Activated T-cell treated with anti-CD3 and anti-CD28 coated beads, Interleukin-2, amount 50 U/mL, for 4 hours (primary cell): ENCODE measurements around the gene KNL1. TPM values are rescaled to one million over a fixed set of nuclear protein-coding genes. Genes with fewer than 3 reads are reported as not detected.

Experiments
- ATAC-seq, 2 donors: fragments of 200-7000 bp; cut with Tn5 transposase; one replicate each; pipeline ENCODE4 v1.10.0; 2021
- DNase-seq: peaks from one replicate; pipeline ENCODE4 v3.0.0-alpha.2; 2020
- H3K27me3 Mint-ChIP-seq: one replicate; pipeline ENCODE4 v1.8.0; 2021; ENCODE audit warnings: low read depth, mixed read lengths
- H3K36me3 Mint-ChIP-seq: one replicate; pipeline ENCODE4 v1.8.0; 2022; ENCODE audit warnings: mixed read lengths; ENCODE audit not compliant: insufficient read depth
- H3K4me1 Mint-ChIP-seq: one replicate; pipeline ENCODE4 v1.8.0; 2021; ENCODE audit warnings: low read depth, mixed read lengths
- H3K4me3 Mint-ChIP-seq: one replicate; pipeline ENCODE4 v1.8.0; 2021; ENCODE audit warnings: mild to moderate bottlenecking, moderate library complexity, mixed read lengths
- H3K9me3 Mint-ChIP-seq: one replicate; pipeline ENCODE4 v1.8.0; 2021; ENCODE audit warnings: mixed read lengths
- total RNA-seq, 3 donors: library from RNA; stranded (reverse); gene quantifications; one replicate each; pipeline ENCODE4 v1.2.1, GENCODE V29; 2021

KNL1 gene
- total RNA-seq, 3 donors from 2014 or later, result 2.9 to 4.1 (median 3.6) TPM

DNA sequence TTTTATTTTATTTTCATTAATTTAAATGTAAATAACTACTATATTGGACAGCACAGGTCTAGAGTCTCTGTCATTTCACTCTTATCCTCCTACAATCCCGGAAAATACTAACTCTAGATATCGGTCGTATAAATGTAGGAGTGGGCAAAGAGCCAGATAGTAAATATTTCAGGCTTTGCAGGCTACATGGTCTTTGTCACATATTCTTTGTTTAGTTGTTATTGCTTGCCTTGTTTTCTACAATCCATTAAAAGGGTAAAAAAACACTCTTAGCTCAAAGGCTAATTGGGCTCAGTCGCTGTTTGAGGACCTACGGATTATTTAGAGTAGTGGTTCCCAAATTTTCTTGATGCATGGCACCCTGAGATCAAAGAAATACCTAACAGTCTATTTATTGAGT, 1.7 kb downstream of the KNL1 start:
- ATAC-seq (no peak), DNase-seq (no peak)
- Mint-ChIP-seq H3K4me1 (peaks cover 20% of the 10 kb centered on the region), H3K27me3 (peaks cover 4% of the 10 kb centered on the region), H3K9me3 (no peaks in the 10 kb centered on the region), H3K4me3 (no peak overlapping the region), H3K36me3 (no peaks in the 10 kb centered on the region)

DNA sequence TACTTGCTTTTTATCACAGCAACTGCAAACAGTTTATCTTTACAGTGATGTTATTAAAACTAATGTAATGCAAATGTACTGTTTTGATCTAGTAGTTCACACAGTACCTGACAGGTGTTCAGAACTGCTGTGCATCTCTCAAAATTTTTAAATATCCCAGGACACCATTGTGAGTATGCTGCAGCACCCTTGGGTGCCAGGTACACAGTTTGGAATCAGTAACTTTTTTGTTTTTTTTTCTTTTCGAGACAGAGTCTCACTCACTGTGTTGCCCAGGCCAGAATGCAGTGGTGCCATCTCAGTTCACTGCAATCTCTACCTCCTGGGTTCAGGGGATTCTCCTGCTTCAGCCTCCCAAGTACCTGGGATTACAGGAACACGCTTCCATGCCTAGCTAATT, 3.0 kb downstream of the KNL1 start:
- Mint-ChIP-seq H3K36me3 (no peaks in the 10 kb centered on the region), H3K9me3 (no peaks in the 10 kb centered on the region), H3K4me3 (no peak overlapping the region), H3K4me1 (peaks cover 19% of the 10 kb centered on the region), H3K27me3 (peaks cover 4% of the 10 kb centered on the region)
- no peak for ATAC-seq
- DNase-seq, result no peak

DNA sequence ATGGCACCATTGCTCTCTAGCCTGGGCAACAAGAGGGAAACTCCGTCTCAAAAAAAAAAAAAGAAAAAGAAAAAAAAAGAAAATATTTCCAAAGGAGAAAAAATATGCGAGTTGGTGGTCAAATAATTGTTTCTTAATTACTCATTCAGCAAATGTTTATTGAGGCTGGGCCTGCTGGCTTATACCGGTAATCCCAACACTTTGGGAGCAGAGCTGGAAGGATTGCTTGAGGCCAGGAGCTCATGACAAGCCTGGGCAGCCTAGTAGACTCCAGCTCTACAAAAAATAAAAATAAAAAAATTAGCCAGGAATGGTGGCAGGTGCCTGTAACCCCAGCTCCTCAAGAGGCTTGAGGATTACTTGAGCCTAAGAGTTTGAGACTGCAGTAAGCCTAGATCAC, 4.1 kb downstream of the KNL1 start:
- Mint-ChIP-seq H3K27me3 (peaks cover 4% of the 10 kb centered on the region), H3K9me3 (no peaks in the 10 kb centered on the region), H3K4me3 (no peak overlapping the region), H3K36me3 (no peaks in the 10 kb centered on the region), H3K4me1 (peaks cover 14% of the 10 kb centered on the region)
- DNase-seq, result no peak
- ATAC-seq, result no peak

DNA sequence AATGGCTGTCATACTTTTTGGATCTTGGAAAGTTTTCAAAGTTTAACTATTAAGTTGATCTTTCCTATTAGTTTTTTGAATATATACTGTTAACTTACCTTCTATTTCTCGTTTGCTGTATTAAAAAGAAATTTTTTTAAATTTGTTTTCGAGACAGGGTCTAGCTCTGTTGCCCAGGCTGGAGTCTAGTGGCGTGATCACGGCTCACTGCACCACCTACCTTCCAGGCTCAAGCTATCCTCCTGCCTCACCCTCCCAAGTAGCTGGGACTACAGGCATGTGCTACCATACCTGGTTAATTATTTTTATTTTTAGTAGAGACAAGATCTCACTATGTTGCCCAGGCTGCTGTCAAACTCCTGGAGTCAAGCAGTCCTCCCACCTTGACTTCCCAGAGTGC, 4.6 kb downstream of the KNL1 start:
- ATAC-seq (no peak), DNase-seq (no peak)
- Mint-ChIP-seq H3K36me3 (no peaks in the 10 kb centered on the region), H3K4me1 (peaks cover 8% of the 10 kb centered on the region), H3K4me3 (no peak overlapping the region), H3K9me3 (no peaks in the 10 kb centered on the region), H3K27me3 (peaks cover 4% of the 10 kb centered on the region)

DNA sequence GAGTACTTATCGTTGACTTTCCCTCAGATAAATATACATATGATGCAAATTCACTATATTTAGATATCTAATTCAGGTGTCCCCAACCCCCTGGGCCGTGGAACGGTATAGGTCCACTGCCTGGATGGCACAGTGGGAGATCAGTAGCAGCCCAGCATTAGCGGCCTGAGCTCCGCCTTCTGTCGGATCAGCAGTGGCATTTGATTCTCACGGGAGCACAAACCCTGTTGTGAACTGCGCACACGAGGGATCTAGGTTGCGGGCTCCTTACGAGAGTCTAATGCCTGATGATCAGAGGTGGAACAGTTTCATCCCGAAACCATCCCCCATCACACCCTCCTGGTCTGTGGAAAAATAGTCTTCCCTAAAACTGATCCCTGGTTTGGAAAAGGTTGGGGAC, 6.9 kb downstream of the KNL1 start:
- no peak overlapping the region for H3K4me3 Mint-ChIP-seq
- no peak for ATAC-seq
- H3K9me3 Mint-ChIP-seq, result no peaks in the 10 kb centered on the region
- H3K4me1 Mint-ChIP-seq, result no peaks in the 10 kb centered on the region
- H3K27me3 Mint-ChIP-seq, result no peaks in the 10 kb centered on the region
- no peak for DNase-seq
- H3K36me3 Mint-ChIP-seq, result no peaks in the 10 kb centered on the region

DNA sequence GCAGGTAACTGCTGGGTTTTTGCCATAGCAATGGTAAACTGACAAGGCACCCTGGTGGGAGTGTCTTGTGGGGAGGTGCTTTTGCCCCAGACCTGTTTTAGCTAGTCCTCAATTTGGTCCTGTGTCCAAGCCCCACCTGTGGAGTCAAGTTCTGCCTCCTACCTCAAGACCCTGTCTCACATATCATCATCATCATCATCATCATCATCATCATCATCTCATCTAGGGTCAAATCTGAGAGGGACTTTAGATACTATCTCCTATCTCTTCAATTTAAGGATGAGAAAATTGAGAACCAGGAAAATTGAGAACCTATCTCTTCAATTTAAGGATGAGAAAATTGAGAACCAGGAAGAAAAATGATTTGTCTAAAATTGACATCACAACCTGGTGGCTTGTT, 9.9 kb downstream of the KNL1 start:
- Mint-ChIP-seq H3K4me3 (no peak overlapping the region), H3K27me3 (no peaks in the 10 kb centered on the region), H3K9me3 (no peaks in the 10 kb centered on the region), H3K4me1 (no peaks in the 10 kb centered on the region), H3K36me3 (no peaks in the 10 kb centered on the region)
- no peak for DNase-seq
- ATAC-seq, result no peak

DNA sequence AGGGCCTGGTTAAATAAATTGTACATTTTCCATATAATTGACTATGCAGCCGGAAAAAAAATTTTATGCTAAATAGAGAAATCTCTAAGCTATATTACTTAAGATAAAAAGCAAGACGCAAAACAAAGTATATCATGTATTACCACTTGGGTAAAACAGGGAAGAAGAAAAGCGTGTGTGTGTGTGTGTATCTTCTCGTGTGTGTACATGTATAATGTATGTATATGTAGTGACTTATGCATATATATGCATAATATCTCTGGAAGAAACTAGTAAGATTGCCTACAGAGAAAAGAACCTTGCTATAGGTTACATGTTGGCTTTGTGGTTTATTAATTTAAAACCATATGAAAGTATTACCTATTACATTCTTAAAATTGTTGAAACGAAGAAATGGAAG, 19.0 kb downstream of the KNL1 start:
- no peak for ATAC-seq
- Mint-ChIP-seq H3K4me3 (no peak overlapping the region), H3K27me3 (no peaks in the 10 kb centered on the region), H3K9me3 (no peaks in the 10 kb centered on the region), H3K4me1 (no peaks in the 10 kb centered on the region), H3K36me3 (no peaks in the 10 kb centered on the region)
- DNase-seq, result no peak

DNA sequence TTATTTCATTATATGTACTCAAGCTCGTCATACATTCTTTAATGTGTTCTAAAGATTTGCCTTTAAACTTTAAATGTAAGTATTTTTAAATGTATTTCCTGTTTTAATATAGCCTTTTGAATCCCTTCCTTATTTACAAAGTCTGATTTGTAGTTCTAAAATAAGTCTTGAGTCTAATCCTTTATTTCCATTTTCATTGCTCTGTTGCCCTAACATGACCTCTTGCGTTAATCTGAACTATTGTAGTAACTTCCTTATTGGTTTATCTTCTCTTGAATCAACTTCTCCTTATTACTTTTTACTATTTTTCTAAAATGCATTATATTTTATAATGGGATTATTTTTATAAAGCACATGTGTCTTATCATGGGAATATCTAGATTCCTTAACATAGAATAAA, 24.0 kb downstream of the KNL1 start:
- H3K36me3 Mint-ChIP-seq, result no peaks in the 10 kb centered on the region
- no peak for DNase-seq
- H3K4me1 Mint-ChIP-seq, result no peaks in the 10 kb centered on the region
- ATAC-seq, result no peak
- no peak overlapping the region for H3K4me3 Mint-ChIP-seq
- no peaks in the 10 kb centered on the region for H3K9me3 Mint-ChIP-seq
- no peaks in the 10 kb centered on the region for H3K27me3 Mint-ChIP-seq

DNA sequence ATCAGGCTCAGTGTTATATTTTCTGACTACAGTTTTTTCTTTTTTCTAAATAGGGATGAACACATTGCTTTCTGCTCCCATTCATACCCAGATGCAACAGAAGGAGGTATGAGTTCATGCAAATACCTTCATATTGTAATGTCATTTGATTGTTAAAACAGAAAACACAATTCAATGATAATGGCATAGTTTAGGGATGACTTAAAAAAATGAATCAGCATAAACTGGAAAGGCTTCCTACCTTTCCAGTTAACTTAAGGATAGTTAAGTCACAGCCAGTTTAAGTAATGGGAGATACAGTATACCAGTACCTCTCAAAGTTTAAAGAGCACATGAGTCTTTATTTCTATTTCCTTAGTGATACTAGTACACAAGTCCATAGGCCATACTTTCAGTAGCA, 24.9 kb downstream of the KNL1 start:
- Mint-ChIP-seq H3K4me1 (no peaks in the 10 kb centered on the region), H3K4me3 (no peak overlapping the region), H3K9me3 (no peaks in the 10 kb centered on the region), H3K36me3 (no peaks in the 10 kb centered on the region), H3K27me3 (no peaks in the 10 kb centered on the region)
- DNase-seq (no peak), ATAC-seq (no peak)

DNA sequence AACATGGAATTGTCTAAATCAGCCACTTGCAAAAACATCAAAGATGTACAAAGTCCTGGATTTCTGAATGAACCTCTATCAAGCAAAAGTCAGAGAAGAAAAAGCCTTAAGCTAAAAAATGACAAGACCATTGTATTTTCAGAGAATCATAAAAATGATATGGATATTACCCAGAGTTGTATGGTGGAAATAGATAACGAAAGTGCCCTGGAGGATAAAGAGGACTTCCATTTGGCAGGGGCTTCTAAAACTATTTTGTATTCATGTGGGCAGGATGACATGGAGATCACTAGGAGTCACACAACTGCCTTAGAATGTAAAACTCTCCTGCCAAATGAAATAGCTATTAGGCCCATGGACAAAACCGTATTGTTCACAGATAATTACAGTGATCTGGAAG, 29.3 kb downstream of the KNL1 start:
- H3K36me3 Mint-ChIP-seq, result no peaks in the 10 kb centered on the region
- H3K27me3 Mint-ChIP-seq, result no peaks in the 10 kb centered on the region

DNA sequence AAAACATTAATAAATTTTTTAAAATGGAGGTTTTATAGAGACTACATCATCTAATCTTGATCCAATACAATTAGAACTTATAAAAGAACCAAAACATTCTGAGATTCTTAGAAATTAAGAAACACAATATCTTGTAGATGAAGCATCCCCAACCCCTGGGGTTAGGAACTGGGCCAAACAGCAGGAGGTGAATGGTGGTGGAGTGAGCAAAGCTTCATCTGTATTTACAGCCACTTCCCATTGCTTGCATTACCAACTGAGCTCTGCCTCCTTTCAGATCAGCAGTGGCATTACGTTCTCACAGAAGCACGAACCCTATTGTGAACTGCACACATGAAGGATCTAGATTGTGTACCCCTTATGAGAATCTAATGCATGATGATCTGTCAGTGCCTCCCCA, 36.3 kb downstream of the KNL1 start:
- H3K27me3 Mint-ChIP-seq, result no peaks in the 10 kb centered on the region
- H3K4me1 Mint-ChIP-seq, result no peaks in the 10 kb centered on the region
- DNase-seq (no peak), ATAC-seq (no peak)
- no peaks in the 10 kb centered on the region for H3K9me3 Mint-ChIP-seq
- no peak overlapping the region for H3K4me3 Mint-ChIP-seq
- H3K36me3 Mint-ChIP-seq, result no peaks in the 10 kb centered on the region

More for the DNA sequence above, 29.3 kb downstream of the KNL1 start:
- H3K9me3 Mint-ChIP-seq, result no peaks in the 10 kb centered on the region
- DNase-seq, result no peak
- no peak for ATAC-seq
- H3K4me1 Mint-ChIP-seq, result no peaks in the 10 kb centered on the region
- no peak overlapping the region for H3K4me3 Mint-ChIP-seq

DNA sequence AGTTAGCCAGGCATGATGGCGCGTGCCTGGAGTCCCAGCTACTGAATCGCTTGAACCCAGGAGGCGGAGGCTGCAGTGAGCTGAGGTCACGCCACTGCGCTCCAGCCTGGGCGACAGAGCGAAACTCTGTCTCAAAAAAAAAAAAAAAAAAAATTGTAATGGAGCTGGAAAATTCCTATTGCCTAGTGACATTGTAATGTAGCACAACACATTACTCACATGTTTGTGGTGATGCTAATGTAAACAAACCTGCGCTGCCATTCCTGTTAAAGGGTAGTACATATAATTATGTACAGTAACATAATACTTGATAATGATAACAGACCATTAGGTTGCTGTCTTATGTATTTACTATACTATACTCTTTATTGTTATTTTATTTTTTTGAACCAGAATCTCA, 39.1 kb downstream of the KNL1 start:
- ATAC-seq (no peak), DNase-seq (no peak)
- no peaks in the 10 kb centered on the region for H3K36me3 Mint-ChIP-seq

DNA sequence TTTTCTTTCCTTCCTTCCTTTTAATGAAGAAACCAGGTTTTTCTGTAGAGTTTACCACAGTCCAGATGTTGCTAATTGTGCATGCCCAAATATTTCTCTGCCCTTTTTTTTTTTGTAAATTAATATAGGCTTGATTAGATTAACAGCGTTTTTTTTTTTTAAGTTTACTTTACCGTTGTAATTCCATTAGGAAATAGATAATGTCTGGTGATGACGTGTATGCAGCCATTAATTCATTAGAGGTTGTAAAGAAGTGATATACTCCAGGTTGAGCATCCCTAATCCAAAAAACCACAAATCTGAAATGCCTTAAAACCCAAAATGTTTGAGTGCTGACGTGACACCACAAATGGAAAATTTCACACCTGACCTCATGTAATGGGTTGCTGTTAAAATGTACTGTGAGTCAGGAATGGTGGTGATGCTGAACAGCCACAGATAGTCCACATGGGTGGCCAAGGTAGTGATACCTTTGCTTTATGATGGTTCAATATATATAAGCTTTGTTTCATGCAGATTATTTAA, 43.2 kb downstream of the KNL1 start:
- no peaks in the 10 kb centered on the region for H3K9me3 Mint-ChIP-seq
- H3K4me1 Mint-ChIP-seq, result no peaks in the 10 kb centered on the region
- DNase-seq (no peak), ATAC-seq (no peak)
- H3K27me3 Mint-ChIP-seq, result no peaks in the 10 kb centered on the region
- no peaks in the 10 kb centered on the region for H3K36me3 Mint-ChIP-seq
- no peak overlapping the region for H3K4me3 Mint-ChIP-seq

More for the DNA sequence above, 39.1 kb downstream of the KNL1 start:
- Mint-ChIP-seq H3K4me3 (no peak overlapping the region), H3K4me1 (no peaks in the 10 kb centered on the region), H3K27me3 (no peaks in the 10 kb centered on the region), H3K9me3 (no peaks in the 10 kb centered on the region)

DNA sequence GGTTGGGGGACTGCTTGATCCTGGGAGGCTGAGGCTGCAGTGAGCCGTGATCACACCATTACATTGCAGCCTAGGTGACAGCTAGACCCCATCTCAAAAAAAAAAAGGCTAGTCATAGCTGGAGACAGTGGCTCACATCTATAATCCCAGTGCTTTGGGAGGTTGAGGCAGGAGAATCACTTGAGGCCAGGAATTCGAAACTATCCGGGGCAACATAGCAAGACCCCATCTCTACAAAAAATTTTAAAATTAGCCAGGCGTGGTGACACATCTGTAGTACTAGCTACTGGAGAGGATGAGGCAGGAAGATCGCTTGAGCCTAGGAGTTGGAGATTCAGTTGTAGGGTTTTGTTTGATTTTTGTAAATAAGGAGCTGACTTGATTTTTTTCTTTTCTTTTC, 45.6 kb downstream of the KNL1 start:
- Mint-ChIP-seq H3K4me1 (no peaks in the 10 kb centered on the region), H3K27me3 (no peaks in the 10 kb centered on the region), H3K36me3 (no peaks in the 10 kb centered on the region), H3K4me3 (no peak overlapping the region), H3K9me3 (no peaks in the 10 kb centered on the region)
- ATAC-seq, result no peak
- DNase-seq, result no peak

DNA sequence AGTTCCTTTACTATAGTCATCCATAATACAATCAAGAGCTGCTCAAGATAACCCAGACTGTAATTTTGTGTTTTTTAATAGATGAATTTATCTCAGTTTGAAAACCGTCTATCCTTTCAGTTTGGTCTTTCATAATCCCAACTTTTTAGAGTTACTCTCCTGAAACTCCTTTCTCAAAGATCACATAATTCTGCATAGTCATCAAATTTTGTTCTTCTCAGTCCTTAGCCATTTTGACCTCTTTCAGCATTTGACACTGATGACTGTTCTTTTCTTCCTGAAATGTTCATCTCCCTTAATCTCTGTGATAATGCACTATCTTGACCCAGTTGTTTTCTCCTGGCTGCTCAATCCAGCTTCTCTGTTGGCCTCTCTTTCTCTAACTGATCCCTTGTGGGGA, 53.5 kb downstream of the KNL1 start:
- peaks cover 2% of the 10 kb centered on the region for H3K4me1 Mint-ChIP-seq
- DNase-seq, result no peak
- ATAC-seq, result no peak
- H3K4me3 Mint-ChIP-seq, result no peak overlapping the region
- H3K9me3 Mint-ChIP-seq, result no peaks in the 10 kb centered on the region
- H3K27me3 Mint-ChIP-seq, result no peaks in the 10 kb centered on the region
- H3K36me3 Mint-ChIP-seq, result no peaks in the 10 kb centered on the region

DNA sequence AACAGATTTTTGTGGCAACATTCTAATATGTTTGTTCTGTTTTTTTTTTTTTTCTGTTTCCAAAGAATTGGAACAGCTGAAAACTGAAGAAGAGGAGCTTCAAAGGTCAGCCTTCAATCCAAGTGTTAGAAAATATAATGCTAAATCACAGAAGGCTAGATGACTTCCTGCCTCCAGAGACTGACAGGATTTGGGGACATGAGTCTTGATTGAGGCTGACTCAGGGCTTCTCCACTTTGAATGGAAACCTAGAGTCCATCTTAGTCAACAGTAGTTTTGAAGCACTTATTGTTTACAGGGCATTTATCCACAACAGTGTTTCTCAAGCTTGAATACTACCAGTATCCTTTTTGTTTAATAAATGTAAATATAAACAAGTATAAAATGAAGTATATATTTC, 56.4 kb downstream of the KNL1 start:
- Mint-ChIP-seq H3K4me1 (peaks cover 2% of the 10 kb centered on the region), H3K9me3 (no peaks in the 10 kb centered on the region), H3K36me3 (no peaks in the 10 kb centered on the region), H3K27me3 (no peaks in the 10 kb centered on the region), H3K4me3 (no peak overlapping the region)
- ATAC-seq (no peak), DNase-seq (no peak)
